ACHN (cell line): ENCODE results near the gene APP.

Source experiments
- DNase-seq: peaks from one replicate; pipeline ENCODE4 v3.0.0-alpha.2; 2015
- in situ Hi-C: cut with HindIII; loops from 2 replicates; pipeline ENCODE4 v1.10.0; 2017; ENCODE audit warnings: low sequenced_read_pairs, low pct_ligation_motif_present, low pct_unique_long_range_greater_than_20kb

APP gene

GRCh38 chr21:25908495-25908894, 262.1 kb downstream of the APP start:
- DNase-seq = no peak
- in situ Hi-C loops = no loop called here

GRCh38 chr21:25907573-25908275, 262.8 kb downstream of the APP start:
- in situ Hi-C loops = no loop called here
- no peak for DNase-seq

GRCh38 chr21:25906587-25906986, 264.0 kb downstream of the APP start:
- in situ Hi-C loops = no loop called here
- DNase-seq = no peak

- in situ Hi-C loops = no loop called here
- no peak for DNase-seq
Observed at GRCh38 chr21:25905126-25905525, 265.4 kb downstream of the APP start.

- in situ Hi-C loops = no loop called here
Observed at GRCh38 chr21:25904044-25904695, 266.4 kb downstream of the APP start.

GRCh38 chr21:25903607-25904006, 267.0 kb downstream of the APP start:
- no peak for DNase-seq
- in situ Hi-C loops = no loop called here

More at GRCh38 chr21:25904044-25904695, 266.4 kb downstream of the APP start:
- DNase-seq = no peak

GRCh38 chr21:25901330-25901979, 269.1 kb downstream of the APP start:
- in situ Hi-C loops = no loop called here
- DNase-seq = no peak

GRCh38 chr21:25898671-25899070, 271.9 kb downstream of the APP start:
- in situ Hi-C loops = no loop called here

GRCh38 chr21:25897383-25897782, 273.2 kb downstream of the APP start:
- DNase-seq = no peak
- in situ Hi-C loops = no loop called here

More at GRCh38 chr21:25898671-25899070, 271.9 kb downstream of the APP start:
- no peak for DNase-seq

GRCh38 chr21:25896501-25897056, 274.0 kb downstream of the APP start:
- in situ Hi-C loops = no loop called here
- DNase-seq = no peak

GRCh38 chr21:25895565-25896205, 274.9 kb downstream of the APP start:
- in situ Hi-C loops = no loop called here
- DNase-seq = no peak

GRCh38 chr21:25893191-25893590, 277.4 kb downstream of the APP start:
- DNase-seq = no peak
- in situ Hi-C loops = no loop called here

GRCh38 chr21:25891596-25891995, 279.0 kb downstream of the APP start:
- in situ Hi-C loops = no loop called here
- no peak for DNase-seq

- DNase-seq = no peak
- in situ Hi-C loops = no loop called here
Observed at GRCh38 chr21:25890001-25890400, 280.6 kb downstream of the APP start.

- in situ Hi-C loops = no loop called here
- DNase-seq = no peak
Observed at GRCh38 chr21:25888711-25889110, 281.9 kb downstream of the APP start.

GRCh38 chr21:25887646-25888306, 282.8 kb downstream of the APP start:
- peak; percentile 50 for DNase-seq
- in situ Hi-C loops = no loop called here

- in situ Hi-C loops = no loop called here
- DNase-seq = no peak
Observed at GRCh38 chr21:25887166-25887565, 283.4 kb downstream of the APP start.

GRCh38 chr21:25885880-25886279, 284.7 kb downstream of the APP start:
- DNase-seq = no peak
- in situ Hi-C loops = no loop called here
